HG03039 (cell line): ENCODE data around the gene YIF1B.

Experiments used
- ATAC-seq: cut with Tn5 transposase; IDR thresholded peaks from one replicate; pipeline ENCODE4 v1.9.1; 2021; ENCODE audit warnings: mild to moderate bottlenecking, moderate library complexity; ENCODE audit not compliant: unreplicated experiment

Gene YIF1B

DNA sequence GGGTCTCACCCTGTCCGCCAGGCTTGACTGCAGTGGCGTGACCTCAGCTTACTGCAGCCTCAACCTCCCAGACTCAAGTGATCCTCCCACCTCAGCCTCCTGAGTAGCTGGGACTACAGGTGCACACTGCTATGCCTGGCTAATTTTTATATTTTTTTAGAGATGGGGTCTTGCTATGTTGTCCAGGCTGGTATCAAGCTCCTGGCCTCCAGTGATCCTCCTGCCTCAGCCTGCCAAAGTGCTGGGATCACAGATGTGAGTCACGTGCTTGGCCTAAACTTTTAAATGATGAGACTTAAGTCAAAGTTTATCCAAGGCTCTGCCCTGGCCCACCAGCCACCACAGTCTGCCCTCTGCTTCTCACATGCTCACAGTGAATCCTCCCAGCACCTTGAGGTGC lies 9.5 kb downstream of the YIF1B start:
- no peak for ATAC-seq

DNA sequence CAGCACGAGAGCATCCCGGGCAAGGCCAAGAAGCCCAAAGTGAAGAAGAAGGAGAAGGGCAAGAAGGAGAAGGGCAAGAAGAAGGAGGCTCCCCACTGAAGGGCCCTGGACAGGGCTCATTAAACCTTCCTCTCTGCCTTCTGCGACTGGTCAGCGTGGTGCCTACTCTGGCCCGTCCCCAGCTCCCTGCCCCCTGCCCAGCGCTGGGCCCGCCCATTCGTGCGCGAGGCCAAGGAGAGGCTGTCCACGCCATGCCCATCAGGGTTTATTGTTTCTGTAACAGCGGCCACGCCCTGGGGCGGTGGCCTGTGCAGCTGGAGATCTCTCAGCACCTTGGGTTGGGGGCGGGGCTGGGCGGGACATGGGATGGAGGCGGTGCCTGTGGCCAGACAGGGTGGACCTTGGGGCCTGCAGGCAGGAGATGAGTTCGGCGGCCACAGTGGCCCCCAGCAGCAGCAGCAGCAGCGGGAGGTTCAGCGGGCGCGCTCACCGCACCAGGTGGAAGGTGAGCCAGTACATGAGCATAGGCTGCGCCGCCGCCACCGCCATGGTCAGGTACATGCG lies 10.8 kb downstream of the YIF1B start:
- ATAC-seq, result no peak

DNA sequence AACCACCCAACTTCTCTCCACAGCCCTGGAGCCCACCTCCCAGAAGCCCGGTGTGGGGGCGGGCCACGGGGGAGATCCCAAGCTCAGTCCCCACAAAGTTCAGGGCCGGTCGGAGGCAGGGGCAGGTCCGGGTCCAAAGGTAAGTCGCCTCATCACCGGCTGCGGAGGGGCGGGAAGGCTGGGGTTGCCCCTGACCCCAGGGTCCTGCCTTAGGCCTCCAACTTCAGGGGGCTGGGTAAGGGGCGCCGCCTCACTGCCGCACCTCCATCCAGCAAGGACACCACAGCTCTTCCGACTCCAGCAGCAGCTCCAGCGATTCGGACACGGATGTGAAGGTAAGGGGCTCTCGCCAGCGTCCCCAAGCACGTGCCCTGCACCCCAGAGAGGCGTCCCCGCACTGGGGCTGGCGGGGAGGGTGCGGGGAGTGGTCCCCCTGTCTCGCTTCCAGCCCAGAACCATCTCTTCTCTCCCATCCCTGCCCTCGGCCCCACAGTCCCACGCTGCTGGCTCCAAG lies 11.3 kb downstream of the YIF1B start:
- no peak for ATAC-seq

DNA sequence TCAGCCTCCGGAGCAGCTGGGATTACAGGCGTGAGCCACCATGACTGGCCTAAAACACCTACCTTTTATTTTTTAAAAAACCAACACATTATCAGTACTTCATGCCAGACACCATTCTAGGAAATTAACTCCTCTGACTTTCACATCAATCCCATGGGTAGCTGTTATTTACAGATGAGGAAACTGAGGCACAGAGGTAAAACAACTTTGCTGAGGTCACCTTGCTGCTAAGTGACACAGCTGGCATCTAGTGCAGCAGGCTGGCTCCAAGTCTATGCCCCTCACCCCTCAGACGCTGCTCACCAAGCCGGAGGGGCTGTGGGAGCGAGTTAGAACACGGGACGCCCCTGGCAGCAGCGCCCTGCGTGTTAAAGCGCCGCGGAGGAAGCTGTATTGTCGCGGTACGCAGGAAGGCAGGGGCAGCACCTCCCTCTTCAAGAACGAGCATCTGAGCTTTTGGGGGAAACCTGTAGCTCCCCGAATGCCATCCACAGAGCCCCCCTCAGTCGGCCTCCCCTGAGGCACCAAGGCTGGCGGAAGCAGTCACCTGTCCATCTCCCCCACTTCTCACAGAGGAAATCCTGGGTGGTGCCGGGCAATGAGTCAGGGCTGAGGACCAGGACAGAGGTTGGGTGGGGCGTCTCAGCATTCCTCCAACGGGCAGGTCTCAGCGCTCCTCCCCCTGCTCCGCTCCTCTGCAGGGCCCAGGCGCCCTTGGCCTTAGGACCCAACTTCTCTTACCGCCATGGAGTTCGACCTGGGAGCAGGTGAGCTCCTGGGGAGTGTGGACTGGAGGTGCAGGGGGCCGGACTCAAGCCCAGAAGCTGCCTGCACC lies 12.0 kb downstream of the YIF1B start, which contains the start of gene C19orf33:
C19orf33 (plus strand) TSS at position 735 of the 835 bp plus-strand sequence; CDS start at position 746, 11 bp downstream.
- ATAC-seq, result no peak

DNA sequence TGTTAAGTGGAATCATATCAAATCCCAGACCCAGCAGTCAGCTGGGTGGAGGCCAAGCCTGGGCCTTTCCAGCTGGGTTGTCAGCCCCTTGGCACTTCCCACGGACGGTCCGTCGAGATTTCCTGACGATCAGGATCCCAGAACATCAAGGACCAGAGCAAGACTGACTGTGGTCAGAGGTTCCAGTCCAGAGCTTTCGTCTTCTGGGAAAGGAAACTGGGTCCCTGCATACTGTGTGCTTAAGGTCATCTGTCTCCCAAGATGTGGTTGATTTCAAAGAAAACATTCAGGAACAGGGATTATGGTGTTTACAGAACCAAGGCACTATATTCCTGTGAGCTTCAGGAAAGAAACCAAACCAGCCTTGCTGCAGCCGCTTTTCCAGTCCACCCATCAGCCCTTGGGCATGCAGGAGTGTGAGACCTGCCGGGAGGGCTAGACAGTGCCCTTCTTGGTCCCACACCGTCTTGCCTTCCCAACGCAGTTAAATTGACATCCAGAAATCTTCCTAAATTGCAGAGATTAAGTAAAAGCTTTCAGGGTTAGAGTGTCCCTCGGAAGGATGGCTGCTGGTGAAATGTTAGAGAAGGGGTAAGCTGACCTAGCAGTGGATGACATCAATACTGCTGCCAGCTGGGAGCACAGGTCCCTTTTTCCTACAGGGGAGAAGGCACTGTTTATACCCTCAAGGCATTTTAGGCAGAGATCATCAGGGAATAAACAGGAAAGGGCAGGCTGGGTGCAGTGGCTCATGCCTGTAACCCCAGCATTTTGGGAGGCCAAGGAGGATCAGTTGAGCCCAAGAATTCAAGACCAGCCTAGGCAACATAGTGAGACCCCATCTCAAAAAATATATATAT lies 16.7 kb downstream of the YIF1B start:
- ATAC-seq, result no peak

GRCh38 chr19:38294090-38294489 lies 21.7 kb downstream of the YIF1B start:
- no peak for ATAC-seq

DNA sequence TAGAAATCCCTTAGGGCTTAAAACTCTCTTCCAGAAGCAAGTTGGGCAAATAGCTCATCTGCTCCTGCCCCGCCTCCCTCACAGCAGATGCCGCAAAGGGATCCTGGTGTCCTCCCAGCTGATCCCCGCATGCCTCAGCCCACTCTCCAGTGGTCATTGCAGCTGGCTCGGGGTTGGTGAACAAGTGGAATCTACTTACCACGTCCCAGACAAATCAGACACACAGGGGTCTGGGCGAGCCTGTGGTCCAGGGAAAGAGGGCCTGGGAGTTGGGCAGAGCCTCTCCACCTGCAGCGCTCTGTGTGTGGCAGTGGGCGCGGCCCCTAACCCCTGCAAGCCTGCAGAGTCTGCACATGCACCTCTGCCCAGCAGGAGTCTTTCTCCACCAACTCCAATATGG lies 22.5 kb downstream of the YIF1B start:
- no peak for ATAC-seq

DNA sequence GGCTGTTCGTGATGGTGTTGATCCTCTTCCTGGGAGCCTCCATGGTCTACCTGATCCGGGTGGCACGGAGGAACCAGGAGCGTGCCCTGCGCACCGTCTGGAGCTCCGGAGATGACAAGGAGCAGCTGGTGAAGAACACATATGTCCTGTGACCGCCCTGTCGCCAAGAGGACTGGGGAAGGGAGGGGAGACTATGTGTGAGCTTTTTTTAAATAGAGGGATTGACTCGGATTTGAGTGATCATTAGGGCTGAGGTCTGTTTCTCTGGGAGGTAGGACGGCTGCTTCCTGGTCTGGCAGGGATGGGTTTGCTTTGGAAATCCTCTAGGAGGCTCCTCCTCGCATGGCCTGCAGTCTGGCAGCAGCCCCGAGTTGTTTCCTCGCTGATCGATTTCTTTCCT lies 23.9 kb downstream of the YIF1B start:
- no peak for ATAC-seq

GRCh38 chr19:38290631-38291147 lies 25.1 kb downstream of the YIF1B start:
- ATAC-seq, result no peak

- ATAC-seq, result no peak
These were observed 25.8 kb downstream of the YIF1B start for GRCh38 chr19:38289955-38290354.

- ATAC-seq, result no peak
These were observed 27.5 kb downstream of the YIF1B start for GRCh38 chr19:38288123-38288855.

GRCh38 chr19:38287604-38288003 lies 28.1 kb downstream of the YIF1B start:
- no peak for ATAC-seq

GRCh38 chr19:38285567-38285966 lies 30.2 kb downstream of the YIF1B start:
- ATAC-seq, result no peak

- ATAC-seq, result no peak
These were observed 31.3 kb downstream of the YIF1B start for GRCh38 chr19:38284422-38284821.

GRCh38 chr19:38283271-38283670 lies 32.5 kb downstream of the YIF1B start:
- no peak for ATAC-seq

- no peak for ATAC-seq
These were observed 33.8 kb downstream of the YIF1B start for GRCh38 chr19:38281811-38282566.

GRCh38 chr19:38280030-38280921 lies 35.5 kb downstream of the YIF1B start:
- no peak for ATAC-seq

GRCh38 chr19:38278751-38279150 lies 37.0 kb downstream of the YIF1B start:
- no peak for ATAC-seq
